Bronchial smooth muscle cell (primary cell): ENCODE data around the gene SOX21. TPM values are rescaled to one million over a fixed set of nuclear protein-coding genes. Genes with fewer than 3 reads are reported as not detected.

ENCODE experiments used
- total RNA-seq: library from RNA; depleted of rRNA; stranded (reverse); fragments of >200 nt; gene quantifications from 2 replicates; pipeline ENCODE4 v1.2.1, GENCODE V29; 2014

The SOX21 gene
- total RNA-seq: not detected in 2 replicates

GRCh38 chr13:94712287-94712811, at the start of gene SOX21:
Gene SOX21, minus strand, starts transcription at chr13:94712545. Its CDS starts 496 bp downstream, at chr13:94712049.

Other genes with a start within 250 kb of the SOX21 start
- under 0.01 and 0.09 TPM in 2 replicates for gene DCT, start 232.9 kb downstream of the SOX21 start, total RNA-seq
- 5.2 and 9.1 TPM in 2 replicates for gene TGDS, start 116.4 kb downstream of the SOX21 start, total RNA-seq
- gene GPR180, start 110.7 kb downstream of the SOX21 start, total RNA-seq: 3.3 and 5.2 TPM in 2 replicates